OCI-LY3 (cell line): Measurements from ENCODE around the gene SCP2D1.

Source experiments
- H2AFZ ChIP-seq: fragments of 200-600, 300-600 bp; shearing (Covaris generic); 2 replicates; pipeline ENCODE4 v1.6.0; 2014; ENCODE audit warnings: antibody characterized with exemption, low read depth, low read length
- H3K27ac ChIP-seq: fragments of 200-600, 300-600 bp; sonication (generic); 2 replicates; pipeline ENCODE4 v1.5.1; 2014; ENCODE audit warnings: mild to moderate bottlenecking, low read length, moderate library complexity, mixed read lengths
- H3K27me3 ChIP-seq: fragments of 200-600, 300-600 bp; sonication (generic); 2 replicates; pipeline ENCODE4 v1.6.1; 2014; ENCODE audit warnings: low read depth, low read length, mixed read lengths
- H3K36me3 ChIP-seq: fragments of 200-600, 300-600 bp; sonication (generic); replicated peaks from 2 replicates; pipeline ENCODE3; 2014; ENCODE audit warnings: low read depth, low read length, mixed read lengths
- H3K4me1 ChIP-seq: fragments of 300-600, 200-600 bp; sonication (generic); 2 replicates; pipeline ENCODE4 v1.6.1; 2014; ENCODE audit warnings: low read length, mixed read lengths
- H3K4me2 ChIP-seq: fragments of 200-600, 300-600 bp; sonication (generic); 2 replicates; pipeline ENCODE4 v1.6.1; 2014; ENCODE audit warnings: low read length, mixed read lengths
- H3K4me3 ChIP-seq: fragments of 300-600, 200-600 bp; sonication (generic); 2 replicates; pipeline ENCODE4 v1.5.1; 2014; ENCODE audit warnings: antibody characterized with exemption, mild to moderate bottlenecking, low read length, moderate library complexity
- H3K79me2 ChIP-seq: fragments of 300-600, 200-600 bp; shearing (Covaris generic); 2 replicates; pipeline ENCODE4 v1.6.1; 2014; ENCODE audit warnings: mild to moderate bottlenecking, low read length, mixed read lengths
- H3K9ac ChIP-seq: fragments of 300-600, 200-600 bp; shearing (Covaris generic); 2 replicates; pipeline ENCODE4 v1.6.0; 2014; ENCODE audit warnings: mild to moderate bottlenecking, low read length, moderate library complexity
- H3K9me3 ChIP-seq: fragments of 200-600, 300-600 bp; shearing (Covaris generic); 2 replicates; pipeline ENCODE4 v1.6.1; 2014; ENCODE audit warnings: low read length, mixed read lengths; ENCODE audit not compliant: insufficient read depth
- H4K20me1 ChIP-seq: fragments of 200-600, 300-600 bp; sonication (generic); 2 replicates; pipeline ENCODE4 v1.6.1; 2016; ENCODE audit warnings: low read length, mixed read lengths; ENCODE audit not compliant: insufficient read depth
- EZH2phosphoT487 ChIP-seq: fragments of 200-600 bp; shearing (Covaris generic); IDR thresholded peaks from 2 replicates; pipeline ENCODE4 v1.6.1; 2018; ENCODE audit warnings: antibody characterized with exemption, mixed run types, low read depth
- TF ChIP-seq, protein P1 (sequence below): fragments of 200-600, 300-600 bp; sonication (generic); IDR thresholded peaks from 2 replicates; pipeline ENCODE4 v1.5.1; 2014; ENCODE audit warnings: antibody characterized with exemption, low read length, low read depth

The SCP2D1 gene

DNA sequence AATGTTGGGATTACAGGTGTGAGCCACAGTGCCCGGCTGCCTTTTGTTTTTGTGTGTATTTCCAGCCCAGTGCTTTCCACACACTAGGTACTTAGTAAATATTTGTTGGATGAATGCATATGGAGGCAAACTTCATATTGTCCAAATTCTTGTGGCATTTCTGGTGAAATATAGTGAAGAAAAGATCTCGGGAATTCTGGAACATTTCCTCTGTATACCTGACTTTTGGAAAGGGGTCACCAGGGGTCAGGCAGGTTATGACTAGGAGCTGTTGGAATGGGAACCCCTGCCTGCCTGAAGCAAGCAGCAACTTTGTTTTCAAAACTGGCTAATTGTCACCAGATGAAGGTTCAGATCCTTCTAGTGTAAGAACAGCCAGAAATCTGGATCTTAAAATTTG, 12.1 kb upstream of the SCP2D1 start:
- H3K9me3 ChIP-seq = no peaks in the 10 kb centered on the region; the same call in 1 of the 2 replicates
- H3K27me3 ChIP-seq = no peaks in the 10 kb centered on the region
- peak overlapping the region; percentile 72 for H3K27ac ChIP-seq
- no peaks in the 10 kb centered on the region for H3K36me3 ChIP-seq
- H4K20me1 ChIP-seq = no peaks in the 10 kb centered on the region
- H3K4me1 ChIP-seq = peaks cover 24% of the 10 kb centered on the region
- H3K4me2 ChIP-seq = peak overlapping the region; percentile 63
- peak overlapping the region; percentile 35 for H3K4me3 ChIP-seq
- no peaks in the 10 kb centered on the region for H3K79me2 ChIP-seq
- TF ChIP-seq, protein P1, sequence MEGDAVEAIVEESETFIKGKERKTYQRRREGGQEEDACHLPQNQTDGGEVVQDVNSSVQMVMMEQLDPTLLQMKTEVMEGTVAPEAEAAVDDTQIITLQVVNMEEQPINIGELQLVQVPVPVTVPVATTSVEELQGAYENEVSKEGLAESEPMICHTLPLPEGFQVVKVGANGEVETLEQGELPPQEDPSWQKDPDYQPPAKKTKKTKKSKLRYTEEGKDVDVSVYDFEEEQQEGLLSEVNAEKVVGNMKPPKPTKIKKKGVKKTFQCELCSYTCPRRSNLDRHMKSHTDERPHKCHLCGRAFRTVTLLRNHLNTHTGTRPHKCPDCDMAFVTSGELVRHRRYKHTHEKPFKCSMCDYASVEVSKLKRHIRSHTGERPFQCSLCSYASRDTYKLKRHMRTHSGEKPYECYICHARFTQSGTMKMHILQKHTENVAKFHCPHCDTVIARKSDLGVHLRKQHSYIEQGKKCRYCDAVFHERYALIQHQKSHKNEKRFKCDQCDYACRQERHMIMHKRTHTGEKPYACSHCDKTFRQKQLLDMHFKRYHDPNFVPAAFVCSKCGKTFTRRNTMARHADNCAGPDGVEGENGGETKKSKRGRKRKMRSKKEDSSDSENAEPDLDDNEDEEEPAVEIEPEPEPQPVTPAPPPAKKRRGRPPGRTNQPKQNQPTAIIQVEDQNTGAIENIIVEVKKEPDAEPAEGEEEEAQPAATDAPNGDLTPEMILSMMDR = no peak
- TF ChIP-seq EZH2phosphoT487 = no peak
- peak overlapping the region; percentile 23 for H3K9ac ChIP-seq
- peak overlapping the region; percentile 41 for H2AFZ ChIP-seq

DNA sequence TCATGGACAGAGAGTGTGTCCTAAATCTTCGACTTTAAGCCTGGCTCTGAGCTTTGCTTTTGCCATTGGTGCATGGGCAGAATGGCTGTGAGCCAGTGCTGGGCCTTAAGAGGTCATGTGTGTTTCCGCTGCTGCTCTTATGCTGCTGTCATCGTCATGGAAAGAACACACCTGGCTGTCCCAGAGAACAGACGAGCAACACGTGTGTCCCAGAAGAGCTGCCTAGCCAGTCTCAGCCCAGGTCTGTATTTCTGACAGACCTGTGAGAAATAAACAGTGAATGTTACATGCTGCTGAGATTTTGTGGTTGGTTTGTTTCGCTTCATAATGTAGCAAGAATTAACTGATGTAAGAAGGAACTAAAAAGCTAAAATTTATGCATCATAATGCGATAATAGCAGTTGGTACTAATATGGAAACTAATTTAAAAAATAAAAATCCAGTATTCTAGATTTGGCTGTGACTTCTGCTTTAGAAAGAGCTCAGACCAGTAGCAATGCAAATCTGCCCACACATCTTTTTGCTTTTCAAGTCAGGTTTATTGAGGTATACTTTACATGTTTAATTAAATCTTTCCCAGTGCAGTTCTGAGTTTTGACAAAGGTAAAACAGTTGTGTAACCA, 11.5 kb upstream of the SCP2D1 start:
- no peaks in the 10 kb centered on the region for H3K9me3 ChIP-seq
- peak overlapping the region; percentile 72 for H3K27ac ChIP-seq
- peak overlapping the region; percentile 23 for H3K9ac ChIP-seq
- H3K4me1 ChIP-seq = peaks cover 24% of the 10 kb centered on the region
- H3K27me3 ChIP-seq = no peaks in the 10 kb centered on the region
- H3K36me3 ChIP-seq = no peaks in the 10 kb centered on the region
- peak overlapping the region; percentile 41 for H2AFZ ChIP-seq
- H4K20me1 ChIP-seq = no peaks in the 10 kb centered on the region
- H3K4me2 ChIP-seq = peak overlapping the region; percentile 63
- H3K79me2 ChIP-seq = no peaks in the 10 kb centered on the region
- TF ChIP-seq EZH2phosphoT487 = no peak
- TF ChIP-seq, protein P1 = no peak
- peak overlapping the region; percentile 35 for H3K4me3 ChIP-seq

DNA sequence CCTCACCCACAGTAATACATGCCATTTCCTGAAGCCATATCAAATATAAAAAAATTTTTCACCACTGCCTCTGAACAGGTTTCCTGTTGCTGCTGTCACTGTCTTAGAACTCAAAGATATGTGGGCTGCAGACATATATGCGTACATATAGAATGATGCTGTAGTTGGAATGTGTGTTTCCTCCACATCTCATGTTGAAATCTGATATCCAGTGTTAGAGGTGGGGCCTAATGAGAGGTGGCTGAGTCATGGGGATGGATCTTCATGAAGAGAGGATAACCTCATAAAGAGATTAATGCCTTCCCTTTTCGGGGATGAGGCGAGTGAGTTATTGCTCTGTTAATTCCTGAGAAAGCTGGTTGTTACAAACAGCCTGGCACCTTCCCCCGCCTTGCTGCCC, 7.7 kb upstream of the SCP2D1 start:
- Histone ChIP-seq H3K36me3 (no peaks in the 10 kb centered on the region), H3K27ac (no peak overlapping the region), H3K4me3 (no peak overlapping the region), H2AFZ (no peak overlapping the region), H3K4me2 (no peak overlapping the region), H4K20me1 (no peaks in the 10 kb centered on the region), H3K27me3 (no peaks in the 10 kb centered on the region), H3K79me2 (no peaks in the 10 kb centered on the region), H3K9ac (no peak overlapping the region), H3K9me3 (no peaks in the 10 kb centered on the region), H3K4me1 (peaks cover 50% of the 10 kb centered on the region)
- no peak for TF ChIP-seq EZH2phosphoT487
- TF ChIP-seq, protein P1 = no peak

DNA sequence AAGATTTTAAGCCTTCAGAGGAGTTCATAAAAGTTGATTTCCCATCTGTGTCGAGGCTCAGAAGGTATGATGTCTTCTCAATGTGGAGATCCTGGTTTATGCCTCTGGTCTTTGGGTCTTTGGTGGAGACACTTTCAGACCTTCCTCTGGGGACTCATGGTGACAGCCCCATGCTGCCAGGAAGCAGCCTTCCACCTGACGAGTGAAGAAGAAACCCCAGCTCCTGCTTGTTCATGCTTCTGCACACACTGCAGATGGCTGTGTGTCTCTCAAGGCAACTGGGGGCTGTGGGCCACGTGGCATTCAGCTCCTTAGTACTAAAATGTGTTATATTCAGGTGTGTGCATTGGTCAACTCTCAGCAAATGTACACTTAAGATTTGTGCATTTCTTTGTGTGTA, 4.9 kb upstream of the SCP2D1 start:
- H3K4me2 ChIP-seq = peak overlapping the region; percentile 58
- no peaks in the 10 kb centered on the region for H3K9me3 ChIP-seq
- no peaks in the 10 kb centered on the region for H3K36me3 ChIP-seq
- no peaks in the 10 kb centered on the region for H3K27me3 ChIP-seq
- no peak for TF ChIP-seq EZH2phosphoT487
- TF ChIP-seq, protein P1 = no peak
- H3K9ac ChIP-seq = peak overlapping the region; percentile 46
- peaks cover 26% of the 10 kb centered on the region for H3K4me1 ChIP-seq
- 0 out of 2 replicates have a peak overlapping the region, but pooled peaks have one; percentile 3 for H3K4me3 ChIP-seq
- peak overlapping the region; percentile 83 for H3K27ac ChIP-seq
- no peaks in the 10 kb centered on the region for H4K20me1 ChIP-seq
- H3K79me2 ChIP-seq = no peaks in the 10 kb centered on the region
- H2AFZ ChIP-seq = peak overlapping the region; percentile 62; the same call in 1 of the 2 replicates
